AG04449 (cell line): ENCODE data around the gene PHYKPL.

ENCODE experiments used
- CTCF ChIA-PET: fragments of 350-600 bp; formaldehyde crosslinking; extraction: SDS; loops from one replicate; lab custom pipeline; 2021; ENCODE audit warnings: antibody characterized with exemption; lab: Yijun Ruan, JAX
- POLR2A ChIA-PET: fragments of 400-600, 350-600 bp; formaldehyde crosslinking; extraction: SDS; loops from one replicate; lab custom pipeline; 2020; ENCODE audit warnings: antibody characterized with exemption, inconsistent platforms; lab: Yijun Ruan, JAX
- DNase-seq: peaks from one replicate; pipeline ENCODE4 v3.0.0-alpha.2; 2010; ENCODE audit warnings: low read depth, low spot score
- H3K4me3 ChIP-seq: 2 replicates; pipeline ENCODE4 v1.5.1; 2011; ENCODE audit warnings: low read depth, mild to moderate bottlenecking, control low read depth, low read length
- TF ChIP-seq, protein P1 (sequence below): IDR thresholded peaks from one replicate; pipeline ENCODE4 v1.5.1; 2011; ENCODE audit warnings: mild to moderate bottlenecking, moderate library complexity, low read length, control low read depth, inconsistent platforms; ENCODE audit not compliant: insufficient read depth; ENCODE audit errors: missing control alignments

Gene PHYKPL

DNA sequence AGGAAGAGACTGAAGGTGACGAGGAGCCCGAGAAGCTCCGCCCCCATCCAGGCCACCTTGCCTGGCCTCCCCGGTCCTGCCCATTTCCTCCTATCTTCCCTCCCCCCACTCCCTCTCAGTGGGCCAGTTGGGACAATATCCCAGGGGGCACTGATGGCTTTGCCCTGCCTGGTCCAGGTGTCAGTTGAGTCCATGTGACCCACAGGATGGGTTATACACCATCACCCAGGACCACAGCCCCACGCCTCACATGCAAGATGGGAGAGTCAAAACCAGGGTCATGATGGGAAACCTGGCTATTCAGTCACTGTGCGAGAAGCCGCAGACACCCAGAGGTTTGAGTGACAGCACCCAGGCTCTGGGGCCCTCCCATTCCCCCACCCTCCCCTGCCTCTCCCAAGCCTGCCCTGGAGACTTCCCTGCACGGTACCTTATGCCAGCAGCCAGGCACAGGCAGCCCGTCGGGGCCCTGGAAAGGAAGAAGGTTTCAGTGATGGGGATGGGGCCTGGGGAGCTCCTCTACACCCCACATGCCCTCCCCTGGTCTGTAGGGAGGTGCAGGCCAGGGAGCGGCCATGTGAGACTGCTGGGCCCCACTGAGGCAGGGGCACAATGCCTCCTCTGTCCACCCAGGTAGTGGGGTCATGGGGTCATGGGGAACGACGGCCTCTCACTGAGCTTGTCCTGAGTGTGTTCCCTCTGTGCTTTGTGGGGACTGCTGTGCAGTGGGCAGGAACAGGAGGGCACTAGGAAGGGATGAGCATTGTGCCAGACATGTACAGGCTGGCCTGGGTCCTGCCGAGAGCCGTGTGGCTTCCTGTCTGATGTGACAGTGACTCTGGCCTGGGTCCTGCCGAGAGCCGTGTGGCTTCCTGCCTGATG lies 6.3 kb upstream of the PHYKPL start:
- ChIA-PET CTCF (no interaction called here), POLR2A (interaction anchor here (1.3 kb wide), 1 partner anchor 35 kb away, joined by 6 read pairs; the partner anchor contains the start of gene HNRNPAB)
- TF ChIP-seq, protein P1, sequence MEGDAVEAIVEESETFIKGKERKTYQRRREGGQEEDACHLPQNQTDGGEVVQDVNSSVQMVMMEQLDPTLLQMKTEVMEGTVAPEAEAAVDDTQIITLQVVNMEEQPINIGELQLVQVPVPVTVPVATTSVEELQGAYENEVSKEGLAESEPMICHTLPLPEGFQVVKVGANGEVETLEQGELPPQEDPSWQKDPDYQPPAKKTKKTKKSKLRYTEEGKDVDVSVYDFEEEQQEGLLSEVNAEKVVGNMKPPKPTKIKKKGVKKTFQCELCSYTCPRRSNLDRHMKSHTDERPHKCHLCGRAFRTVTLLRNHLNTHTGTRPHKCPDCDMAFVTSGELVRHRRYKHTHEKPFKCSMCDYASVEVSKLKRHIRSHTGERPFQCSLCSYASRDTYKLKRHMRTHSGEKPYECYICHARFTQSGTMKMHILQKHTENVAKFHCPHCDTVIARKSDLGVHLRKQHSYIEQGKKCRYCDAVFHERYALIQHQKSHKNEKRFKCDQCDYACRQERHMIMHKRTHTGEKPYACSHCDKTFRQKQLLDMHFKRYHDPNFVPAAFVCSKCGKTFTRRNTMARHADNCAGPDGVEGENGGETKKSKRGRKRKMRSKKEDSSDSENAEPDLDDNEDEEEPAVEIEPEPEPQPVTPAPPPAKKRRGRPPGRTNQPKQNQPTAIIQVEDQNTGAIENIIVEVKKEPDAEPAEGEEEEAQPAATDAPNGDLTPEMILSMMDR: no peak
- no peak for DNase-seq
- no peak overlapping the region for H3K4me3 ChIP-seq

DNA sequence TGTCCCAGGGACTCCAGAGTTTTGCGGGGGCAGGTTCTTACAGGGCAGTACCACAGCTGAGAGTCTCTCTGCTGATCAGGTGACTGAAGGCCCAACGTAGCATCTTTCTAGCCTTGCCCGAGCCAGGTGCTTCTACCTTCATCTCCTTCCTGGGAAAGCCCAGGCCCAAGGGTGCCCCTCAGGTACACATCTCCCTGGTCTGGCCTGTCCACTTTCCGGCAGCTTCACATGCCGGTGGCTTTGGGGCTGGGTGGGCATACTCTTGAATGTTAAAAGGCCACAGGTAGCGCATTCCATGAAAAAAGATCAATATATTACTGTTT lies 5.7 kb upstream of the PHYKPL start:
- no peak overlapping the region for H3K4me3 ChIP-seq
- no peak for DNase-seq
- TF ChIP-seq, protein P1: no peak
- ChIA-PET CTCF (interaction anchor here (1.2 kb wide), 1 partner anchor 11 kb away, joined by 4 read pairs; no protein-coding TSS in a partner anchor), POLR2A (interaction anchor here (1.3 kb wide), 1 partner anchor 34 kb away, joined by 6 read pairs; the partner anchor contains the start of gene HNRNPAB)

DNA sequence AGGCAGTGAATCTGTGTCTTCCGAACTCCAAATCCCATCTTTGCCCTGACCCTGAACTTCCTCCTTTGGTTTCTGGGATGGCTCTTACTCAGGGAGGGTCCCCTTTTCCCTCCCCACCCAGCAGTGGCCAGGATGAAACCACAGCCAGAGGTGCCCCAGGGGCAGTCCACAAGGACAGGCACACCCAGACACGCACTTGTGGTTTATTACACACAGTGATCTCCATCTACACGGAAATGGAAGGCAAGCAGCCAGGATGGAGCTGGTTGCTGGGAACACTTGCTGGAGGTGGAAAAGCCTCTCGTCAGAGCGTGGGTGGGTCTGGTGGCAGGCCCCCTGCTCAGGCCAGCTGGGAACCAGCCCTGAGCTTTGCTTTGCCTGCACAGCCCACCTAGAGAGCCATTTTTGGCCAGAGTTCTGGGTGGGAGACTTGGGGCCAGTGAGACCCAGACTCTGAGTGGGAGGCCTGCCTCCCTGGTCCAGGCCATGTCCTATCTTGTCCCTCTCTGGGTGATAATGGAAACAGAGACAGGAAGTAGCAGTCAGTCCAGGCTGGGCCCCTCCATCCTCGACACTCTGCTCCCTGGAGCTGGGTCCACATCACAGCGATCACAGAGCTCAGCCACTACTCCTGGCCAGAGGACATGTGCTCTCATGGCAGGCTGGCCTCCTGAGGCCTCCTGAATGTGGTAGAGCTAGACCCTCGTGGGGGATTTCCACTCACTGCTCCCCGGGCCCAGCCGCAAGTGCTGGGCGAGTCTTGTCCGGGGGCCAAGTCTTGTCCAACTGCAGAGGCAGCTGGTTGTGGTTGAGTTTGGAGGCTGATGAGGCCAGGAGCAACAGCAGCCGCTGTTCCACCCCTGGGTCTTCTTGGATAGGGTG lies 5.1 kb upstream of the PHYKPL start:
- DNase-seq: no peak
- TF ChIP-seq, protein P1: no peak
- H3K4me3 ChIP-seq: no peak overlapping the region
- POLR2A ChIA-PET: interaction anchor here (1.3 kb wide), 1 partner anchor 33 kb away, joined by 6 read pairs; the partner anchor contains the start of gene HNRNPAB
- CTCF ChIA-PET: interaction anchor here (1.2 kb wide), 1 partner anchor 11 kb away, joined by 4 read pairs; no protein-coding TSS in a partner anchor

DNA sequence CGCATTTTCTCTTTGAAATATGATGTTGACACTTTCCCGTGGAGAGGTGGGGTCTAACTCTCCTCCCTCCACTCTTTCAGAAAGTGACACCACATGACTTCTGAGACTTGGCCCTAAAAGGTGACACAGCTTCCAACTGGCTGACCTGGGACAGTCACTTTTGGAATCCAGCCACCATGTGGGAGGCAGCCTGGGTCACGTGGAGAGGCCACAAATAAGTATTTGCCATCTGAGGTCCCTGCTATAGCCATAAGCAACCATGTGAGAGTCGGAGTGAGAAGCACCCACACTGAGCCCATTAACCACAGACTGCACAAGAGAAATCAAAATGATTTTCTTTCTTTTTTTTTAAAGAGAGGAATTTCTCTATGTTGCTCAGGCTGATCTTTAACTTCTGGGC lies 4.1 kb upstream of the PHYKPL start:
- CTCF ChIA-PET: interaction anchor here (1.0 to 2.3 kb wide), 2 partner anchors 16 to 179 kb away, joined by 3 to 13 read pairs; no protein-coding TSS in a partner anchor
- POLR2A ChIA-PET: interaction anchor here (0.7 kb wide), 1 partner anchor 9 kb away, joined by 3 read pairs; no protein-coding TSS in a partner anchor
- no peak for DNase-seq
- no peak overlapping the region for H3K4me3 ChIP-seq
- TF ChIP-seq, protein P1: no peak

DNA sequence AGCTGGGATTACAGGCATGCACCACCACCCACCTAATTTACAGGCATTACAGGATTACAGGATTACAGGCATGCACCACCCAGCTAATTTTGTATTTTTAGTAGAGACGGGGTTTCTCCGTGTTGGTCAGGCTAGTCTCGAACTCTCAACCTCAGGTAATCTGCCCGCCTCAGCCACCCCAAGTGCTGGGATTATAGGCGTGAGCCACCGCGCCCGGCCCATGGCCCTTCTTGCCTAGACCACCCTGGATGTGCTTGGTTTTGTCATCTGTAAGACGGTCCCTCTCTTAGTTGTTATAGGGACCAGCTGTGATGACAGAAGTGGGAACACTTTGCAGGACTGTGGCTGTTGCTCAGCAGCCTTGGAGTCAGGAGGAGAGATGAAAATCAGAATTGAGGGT lies 3.5 kb upstream of the PHYKPL start:
- H3K4me3 ChIP-seq: no peak overlapping the region
- no peak for DNase-seq
- ChIA-PET CTCF (interaction anchor here (1.0 to 2.3 kb wide), 6 partner anchors 8 to 1258 kb away, joined by 3 to 16 read pairs (median 4); no protein-coding TSS in a partner anchor), POLR2A (interaction anchor here (0.7 kb wide), 1 partner anchor 9 kb away, joined by 3 read pairs; no protein-coding TSS in a partner anchor)
- TF ChIP-seq, protein P1: no peak
